HuH-7.5 (cell line): ENCODE measurements around the gene FAM120B.
"Not testable (repeated sequence)": the region's sequence is repeated elsewhere in the genome, so short reads cannot be mapped to it uniquely, and the experiment has no call there.

ENCODE experiments used
- DNase-seq: peaks from one replicate; pipeline ENCODE4 v3.0.0; 2011; ENCODE audit warnings: low spot score

Gene FAM120B, protein sequence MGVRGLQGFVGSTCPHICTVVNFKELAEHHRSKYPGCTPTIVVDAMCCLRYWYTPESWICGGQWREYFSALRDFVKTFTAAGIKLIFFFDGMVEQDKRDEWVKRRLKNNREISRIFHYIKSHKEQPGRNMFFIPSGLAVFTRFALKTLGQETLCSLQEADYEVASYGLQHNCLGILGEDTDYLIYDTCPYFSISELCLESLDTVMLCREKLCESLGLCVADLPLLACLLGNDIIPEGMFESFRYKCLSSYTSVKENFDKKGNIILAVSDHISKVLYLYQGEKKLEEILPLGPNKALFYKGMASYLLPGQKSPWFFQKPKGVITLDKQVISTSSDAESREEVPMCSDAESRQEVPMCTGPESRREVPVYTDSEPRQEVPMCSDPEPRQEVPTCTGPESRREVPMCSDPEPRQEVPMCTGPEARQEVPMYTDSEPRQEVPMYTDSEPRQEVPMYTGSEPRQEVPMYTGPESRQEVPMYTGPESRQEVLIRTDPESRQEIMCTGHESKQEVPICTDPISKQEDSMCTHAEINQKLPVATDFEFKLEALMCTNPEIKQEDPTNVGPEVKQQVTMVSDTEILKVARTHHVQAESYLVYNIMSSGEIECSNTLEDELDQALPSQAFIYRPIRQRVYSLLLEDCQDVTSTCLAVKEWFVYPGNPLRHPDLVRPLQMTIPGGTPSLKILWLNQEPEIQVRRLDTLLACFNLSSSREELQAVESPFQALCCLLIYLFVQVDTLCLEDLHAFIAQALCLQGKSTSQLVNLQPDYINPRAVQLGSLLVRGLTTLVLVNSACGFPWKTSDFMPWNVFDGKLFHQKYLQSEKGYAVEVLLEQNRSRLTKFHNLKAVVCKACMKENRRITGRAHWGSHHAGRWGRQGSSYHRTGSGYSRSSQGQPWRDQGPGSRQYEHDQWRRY

DNA sequence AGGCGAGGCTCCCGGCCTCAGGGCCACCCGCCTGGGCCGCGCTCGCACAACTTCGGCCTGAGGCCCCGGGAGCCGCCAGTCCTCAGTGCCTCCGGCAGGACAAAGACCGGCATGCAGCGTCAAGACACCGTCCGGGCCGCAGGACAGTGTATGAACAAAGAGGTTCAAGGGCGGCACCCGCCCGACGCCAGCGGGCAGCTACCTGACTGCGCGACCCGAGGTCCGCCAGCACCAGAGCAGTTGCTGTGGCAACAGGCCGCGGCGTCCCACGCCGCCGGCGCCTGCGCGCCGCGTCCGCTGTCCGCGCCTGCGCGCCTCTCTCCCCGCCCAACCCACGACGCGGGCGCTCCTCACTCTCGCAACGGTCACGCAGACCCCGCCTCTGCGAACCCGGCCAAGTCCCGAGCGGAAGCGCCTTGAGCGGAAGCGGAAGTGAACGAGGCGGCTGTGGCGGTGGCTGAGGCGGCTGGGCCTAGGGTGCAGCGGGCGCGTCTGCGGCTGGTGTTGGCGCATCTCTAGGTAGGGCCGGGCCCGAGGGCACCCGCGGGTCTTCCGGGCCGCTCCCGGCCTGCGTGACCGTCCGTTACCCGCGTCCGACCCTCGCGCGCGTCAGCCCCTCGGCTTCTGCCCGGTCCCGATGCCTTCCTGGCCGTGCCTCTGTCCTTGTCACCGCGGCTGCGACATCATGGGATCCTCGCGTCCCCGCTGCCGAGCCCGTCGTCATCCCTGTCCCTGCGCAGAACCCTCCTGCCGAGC is at the start of gene FAM120B:
Gene FAM120B (plus strand): TSS at position 435 of the 756 bp plus-strand sequence. CDS start 10,633 bp downstream, outside the sequence.
- DNase-seq = peak; percentile 93

DNA sequence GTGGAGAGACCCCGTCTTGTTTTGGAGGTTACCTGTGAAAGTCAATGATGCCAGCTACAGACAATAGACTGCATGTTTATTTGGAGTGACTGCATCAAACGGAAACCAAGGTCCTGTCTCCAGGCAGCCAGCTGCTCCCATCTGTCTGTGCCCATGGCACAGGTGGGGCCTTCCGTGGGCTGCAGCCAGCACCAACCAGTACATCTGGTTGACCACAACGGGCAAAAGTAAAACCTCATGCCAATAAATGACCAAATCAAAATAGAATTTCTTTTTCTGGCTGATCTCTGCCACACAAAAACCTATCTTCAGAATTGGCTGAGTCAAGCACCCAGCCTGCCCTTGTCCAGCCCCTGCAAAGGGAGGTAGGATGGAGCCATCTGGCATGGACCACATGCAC is 49.2 kb upstream of the FAM120B start:
- no peak for DNase-seq

DNA sequence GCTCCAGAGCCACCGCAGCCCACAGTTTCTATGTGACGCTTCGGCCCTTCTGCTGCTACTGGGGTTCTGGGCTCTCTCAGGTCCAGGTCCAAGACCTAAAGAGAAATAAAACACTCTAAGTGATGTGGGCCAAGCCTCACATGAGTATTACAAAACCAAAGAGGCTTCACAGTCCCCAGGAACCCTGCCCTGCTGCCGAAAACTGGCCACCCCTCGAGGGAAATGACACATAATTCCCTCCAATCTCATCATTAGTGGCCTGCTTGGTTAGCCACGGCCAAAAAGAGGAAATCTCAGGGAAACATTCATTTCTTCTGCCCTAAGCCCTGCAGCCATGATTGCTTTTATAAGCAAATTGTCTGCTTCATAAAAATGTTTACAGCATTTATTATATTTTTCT is 48.2 kb upstream of the FAM120B start:
- DNase-seq = no peak

DNA sequence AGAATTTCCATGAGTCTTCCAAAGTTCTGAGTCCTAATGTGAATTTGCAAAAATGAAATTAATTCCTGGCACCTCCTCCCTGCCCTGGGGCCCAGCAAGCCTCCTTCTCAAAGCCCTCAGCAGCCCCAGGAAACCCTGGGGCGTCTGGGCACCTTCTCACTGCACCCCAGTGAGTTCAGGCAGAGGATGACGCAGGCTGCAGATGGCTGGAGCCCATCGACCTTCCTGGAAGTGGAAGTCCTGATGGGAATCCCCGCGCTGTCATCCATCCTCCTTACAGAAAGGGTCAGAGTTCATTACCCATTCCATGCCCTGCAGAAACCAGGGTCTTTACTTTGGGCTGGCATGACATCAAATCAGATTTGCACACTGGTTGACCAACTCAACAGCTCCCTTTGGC is 47.3 kb upstream of the FAM120B start:
- DNase-seq = no peak

DNA sequence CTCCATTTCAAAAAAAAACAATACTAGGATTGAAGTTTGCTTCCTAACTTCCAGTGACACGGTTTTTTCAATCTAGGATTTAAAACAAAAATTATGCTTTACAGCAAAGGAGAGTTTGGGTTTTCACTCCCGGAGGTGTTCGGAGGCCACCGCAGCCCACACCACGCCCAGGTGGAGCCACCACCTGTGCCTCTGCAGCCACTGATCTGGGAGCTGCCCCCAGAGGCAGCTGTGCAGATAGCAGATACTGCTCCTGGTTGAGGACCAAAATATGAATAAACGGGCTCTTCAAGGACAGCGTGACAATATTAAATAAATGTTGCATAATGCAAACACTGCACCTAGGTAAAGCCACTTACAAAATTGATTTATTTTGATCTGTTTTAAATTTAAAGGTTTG is 45.9 kb upstream of the FAM120B start:
- peak; percentile 64 for DNase-seq

DNA sequence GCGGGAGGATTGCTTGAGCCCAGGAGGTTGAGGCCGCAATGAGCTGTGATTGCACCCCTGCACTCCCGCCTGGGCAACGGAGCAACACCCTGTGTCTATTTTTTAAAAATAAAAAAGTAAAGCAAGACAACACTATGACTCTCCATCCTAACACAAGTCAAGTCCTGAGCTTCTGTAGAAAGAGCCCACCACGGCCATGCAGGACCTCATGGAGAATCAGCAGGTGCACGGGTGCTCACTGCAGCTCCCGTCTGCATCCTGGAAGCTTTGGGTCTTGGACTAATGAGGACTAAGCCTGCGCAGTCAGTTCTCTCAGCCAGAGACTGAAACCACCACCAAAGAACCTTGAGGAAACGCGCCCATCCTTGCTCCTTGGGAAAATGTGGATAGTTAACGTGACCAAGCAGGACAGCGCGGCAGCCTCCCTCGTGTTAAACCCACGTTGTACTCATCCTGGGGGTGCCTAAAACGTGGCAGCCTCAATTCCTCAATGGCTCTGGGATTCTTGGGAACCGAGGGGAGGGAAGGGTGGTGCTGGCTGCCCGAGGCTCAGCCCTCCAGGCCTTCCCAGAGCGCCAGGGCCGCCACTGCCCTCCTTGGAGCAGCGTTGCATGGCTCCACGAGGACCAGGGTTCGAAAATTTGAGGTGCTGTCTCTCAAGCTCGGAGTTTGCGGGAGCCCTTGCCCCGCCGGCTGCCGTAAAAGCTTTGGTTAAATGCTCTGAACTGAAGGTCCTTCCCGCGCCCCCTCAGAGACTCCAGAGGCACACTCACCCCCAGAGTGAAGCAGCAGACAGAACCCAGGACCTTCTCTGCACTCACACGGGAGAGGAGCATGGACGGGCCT is 44.7 kb upstream of the FAM120B start:
- DNase-seq = no peak

DNA sequence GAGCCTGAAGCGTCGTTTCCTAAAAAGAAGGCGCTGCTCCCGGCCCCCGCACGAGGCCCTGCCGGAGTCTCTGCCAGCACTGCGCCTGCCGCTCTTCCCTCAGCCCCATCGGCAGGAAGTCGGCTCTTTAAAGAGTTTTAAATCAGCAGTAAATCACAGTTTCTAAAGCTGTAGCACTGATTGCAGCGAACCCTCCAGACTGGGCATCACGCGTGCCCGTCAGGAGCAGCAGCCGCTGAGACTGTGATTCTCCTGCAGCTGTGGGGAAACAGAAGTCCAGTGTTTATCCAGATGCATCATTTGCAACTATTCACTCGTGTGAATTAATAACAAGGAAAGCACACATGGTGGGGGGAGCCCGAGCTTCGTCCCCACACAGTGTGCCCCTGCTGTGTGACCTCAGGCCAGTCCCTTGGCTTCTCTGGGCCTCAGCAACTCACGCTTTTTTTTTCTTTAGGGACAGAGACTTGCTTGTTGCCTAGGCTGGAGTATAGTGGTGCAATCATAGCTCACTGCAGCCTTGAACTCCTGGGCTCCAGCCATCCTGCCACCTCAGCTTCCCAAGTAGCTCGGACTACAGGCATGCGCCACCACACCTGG is 44.0 kb upstream of the FAM120B start:
- no peak for DNase-seq

DNA sequence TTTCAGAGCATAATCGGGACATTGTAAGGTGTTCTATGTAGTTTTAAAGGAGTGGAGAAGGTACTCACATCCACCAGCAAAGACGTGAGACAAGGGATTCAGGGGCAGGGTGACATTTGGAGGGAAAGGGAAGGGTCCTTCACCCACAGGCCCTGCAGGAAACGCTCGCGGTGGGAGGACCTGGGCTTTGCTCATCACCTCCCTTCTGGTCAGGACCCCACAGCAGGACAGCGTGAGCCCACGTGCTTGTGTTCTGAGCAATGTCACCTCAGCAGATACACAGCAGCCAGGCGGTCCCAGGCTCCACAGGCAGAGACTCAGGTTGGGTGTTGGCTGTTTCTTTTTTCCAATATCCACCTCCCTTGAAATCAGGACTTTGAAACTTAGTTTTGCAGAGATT is 43.1 kb upstream of the FAM120B start:
- DNase-seq = no peak

DNA sequence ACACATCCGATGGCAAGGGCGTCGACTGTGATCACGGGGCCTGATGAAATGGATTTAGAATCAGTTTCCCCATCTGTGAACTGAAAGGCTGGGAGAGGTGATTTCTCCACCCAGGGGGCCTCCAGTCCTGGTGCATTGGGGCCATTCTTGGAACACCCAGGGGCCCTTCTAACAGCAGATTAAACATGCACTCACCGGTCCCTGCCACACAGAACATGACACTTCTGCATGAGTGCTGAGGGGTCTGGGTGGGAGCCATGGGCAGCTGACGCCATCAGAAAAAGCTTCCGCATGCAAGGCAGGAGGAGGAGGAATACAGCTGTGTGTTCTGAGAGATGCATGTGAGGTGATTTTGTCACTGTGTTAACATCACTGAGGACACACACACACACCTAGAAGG is 42.5 kb upstream of the FAM120B start:
- no peak for DNase-seq

DNA sequence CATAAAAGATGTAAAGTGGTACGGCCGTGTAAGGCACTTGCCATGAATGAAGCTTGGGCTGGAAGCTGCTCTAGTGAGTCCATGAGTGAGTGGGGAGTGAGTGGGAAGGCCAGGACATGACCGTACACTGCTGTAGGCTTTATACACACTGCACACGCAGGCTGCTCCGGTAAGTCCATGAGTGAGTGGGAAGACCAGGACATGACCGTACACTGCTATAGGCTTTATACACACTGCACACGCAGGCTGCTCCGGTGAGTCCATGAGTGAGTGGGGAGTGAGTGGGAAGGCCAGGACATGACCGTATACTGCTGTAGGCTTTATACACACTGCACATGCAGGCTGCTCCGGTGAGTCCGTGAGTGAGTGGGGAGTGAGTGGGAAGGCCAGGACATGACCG is 41.9 kb upstream of the FAM120B start:
- not testable (repeated sequence) for DNase-seq

DNA sequence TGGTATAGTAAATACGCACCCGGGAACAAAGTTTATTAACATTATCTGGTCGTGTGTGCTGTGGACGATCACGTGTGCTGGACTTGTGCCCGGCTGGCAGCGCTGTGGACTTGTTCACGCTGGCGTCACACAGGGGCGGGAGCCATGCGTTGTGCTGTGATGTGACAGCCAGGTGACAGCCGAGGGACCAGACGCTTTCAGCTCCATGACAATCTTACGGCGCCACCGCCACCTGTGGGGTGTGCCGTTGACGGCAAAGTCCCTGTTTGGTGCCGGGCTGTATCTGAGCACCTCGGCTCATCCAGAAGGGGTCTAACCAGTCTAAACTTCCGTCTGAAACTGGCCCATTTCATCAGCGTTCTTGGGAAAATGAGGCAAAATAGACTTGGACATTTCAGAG is 40.9 kb upstream of the FAM120B start:
- DNase-seq = peak; percentile 52

DNA sequence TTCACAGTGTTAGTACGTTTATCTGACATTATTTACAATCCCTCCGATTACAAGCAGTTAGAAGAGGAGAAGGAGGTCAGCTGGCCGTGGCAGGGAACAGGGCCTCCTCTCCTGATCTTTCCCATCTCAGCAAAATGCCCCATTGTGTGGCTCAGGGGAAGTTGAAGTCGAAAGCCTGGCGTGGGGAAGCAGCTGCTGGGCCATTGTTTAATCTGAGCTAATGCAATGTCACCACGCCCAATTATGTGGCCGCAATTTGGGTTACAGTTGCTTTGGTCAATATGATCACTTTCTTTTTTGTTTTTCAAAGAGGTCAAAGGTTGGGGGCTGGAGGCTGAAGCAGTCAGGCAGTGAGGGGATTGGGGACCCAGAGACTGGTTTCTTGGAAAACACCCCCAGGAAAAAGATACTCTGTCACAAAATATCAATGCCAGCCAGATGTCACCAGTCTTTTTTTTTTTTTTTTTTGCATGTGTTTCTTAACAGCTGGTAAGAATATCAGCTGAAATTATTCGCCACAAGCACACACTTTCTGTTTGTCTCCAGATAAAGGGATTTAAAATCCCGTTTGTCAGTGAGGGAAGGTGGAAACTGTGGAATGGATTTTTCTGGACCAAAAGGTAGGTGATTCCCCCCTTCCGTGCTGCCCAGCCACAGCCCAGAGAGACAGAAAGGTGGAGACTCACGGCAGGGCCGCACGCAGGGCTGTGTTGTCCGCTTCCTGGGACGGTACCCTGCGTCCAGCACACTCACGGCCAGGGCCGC is 40.3 kb upstream of the FAM120B start:
- no peak for DNase-seq

DNA sequence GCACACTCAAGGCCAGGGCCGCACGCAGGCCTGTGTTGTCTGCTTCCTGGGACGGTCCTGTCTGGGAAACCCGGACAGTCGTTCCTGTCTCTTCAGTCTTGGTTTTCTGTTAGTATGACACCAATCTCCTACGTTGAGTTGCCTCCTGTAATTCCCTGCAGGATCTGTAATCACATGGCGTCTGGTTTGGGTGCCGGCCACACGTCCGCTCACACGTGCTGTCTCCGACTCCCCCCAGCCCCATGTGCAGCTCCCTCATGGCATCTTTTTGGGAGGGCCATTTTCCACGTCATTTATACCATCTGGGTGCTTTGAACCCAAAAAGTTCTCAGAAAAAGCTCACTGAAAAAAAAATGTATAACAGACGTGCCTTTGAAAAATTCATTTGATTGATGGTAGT is 38.9 kb upstream of the FAM120B start:
- DNase-seq = no peak

DNA sequence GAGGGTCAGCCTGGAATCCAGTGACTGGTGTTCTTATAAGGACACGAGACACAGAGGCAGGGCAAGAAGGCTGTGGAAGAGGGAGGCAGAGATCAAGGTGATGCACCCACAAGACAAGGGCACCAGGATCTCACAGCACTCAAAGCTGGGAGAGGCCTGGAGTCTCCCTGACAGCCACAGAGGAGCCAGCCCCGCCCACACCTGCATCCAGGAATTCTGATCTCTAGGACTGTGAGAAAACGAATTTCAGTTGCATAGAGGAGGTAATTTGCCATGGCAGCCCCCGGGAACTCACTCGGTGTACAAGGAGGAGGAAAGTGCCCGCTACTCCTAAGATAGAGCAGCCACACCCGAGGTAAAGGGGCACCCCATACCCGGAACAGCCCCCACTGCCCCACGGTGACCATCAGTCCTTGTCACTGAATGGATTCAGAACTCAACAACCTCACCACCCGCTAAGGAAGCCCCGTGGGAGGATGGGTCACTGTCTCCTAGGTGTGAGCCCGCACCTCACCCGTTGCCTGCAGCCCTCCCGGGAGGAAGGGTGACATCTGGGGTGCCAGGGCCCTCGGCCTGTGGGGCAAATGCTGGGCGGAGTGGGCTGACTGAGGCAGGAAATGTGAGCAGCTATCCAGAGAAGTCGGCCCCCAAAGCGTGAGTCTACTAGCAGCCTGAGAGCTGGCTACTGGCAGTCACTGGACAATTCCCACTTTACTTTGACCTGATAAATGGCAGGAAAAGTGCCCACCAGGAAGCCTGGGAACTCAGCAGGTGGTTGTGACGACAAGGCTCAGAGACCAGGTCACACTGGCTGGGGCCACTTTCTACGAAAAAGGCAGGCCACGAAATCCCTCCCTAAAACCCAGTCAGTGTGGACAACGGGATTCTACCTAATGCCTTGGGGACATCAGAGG is 38.1 kb upstream of the FAM120B start:
- DNase-seq = no peak

DNA sequence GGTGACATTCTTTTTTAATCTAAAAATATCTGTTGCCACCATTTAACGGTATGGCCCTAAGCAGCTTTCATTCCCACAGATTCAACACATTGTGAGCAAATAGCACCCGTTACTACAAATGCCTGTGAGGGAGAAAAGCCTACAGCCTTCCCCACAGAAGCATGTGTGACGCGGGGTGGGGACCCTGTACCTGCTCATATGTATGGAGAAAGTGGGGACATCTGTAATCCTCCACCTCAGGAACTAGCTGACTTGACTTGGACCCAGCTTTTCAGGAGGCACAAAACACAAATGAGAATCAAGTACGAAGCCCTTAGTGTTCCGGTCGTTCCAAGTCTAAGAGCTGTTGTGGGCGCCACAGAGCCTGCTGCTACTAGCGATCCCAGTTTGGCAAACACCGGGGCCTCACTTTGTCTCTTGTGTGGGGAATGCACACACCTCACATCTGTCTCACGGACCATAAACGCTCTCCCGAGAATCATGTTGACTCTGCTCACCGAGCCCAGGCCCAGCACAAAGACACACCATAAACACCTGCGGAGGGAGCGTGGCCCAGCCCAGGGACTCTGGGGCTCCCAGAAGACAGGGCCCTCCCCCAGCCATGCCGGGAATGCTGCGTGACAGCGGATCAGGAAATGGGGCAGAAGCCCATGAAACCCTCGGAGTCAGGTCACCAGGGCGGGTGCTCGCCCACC is 37.3 kb upstream of the FAM120B start:
- no peak for DNase-seq

DNA sequence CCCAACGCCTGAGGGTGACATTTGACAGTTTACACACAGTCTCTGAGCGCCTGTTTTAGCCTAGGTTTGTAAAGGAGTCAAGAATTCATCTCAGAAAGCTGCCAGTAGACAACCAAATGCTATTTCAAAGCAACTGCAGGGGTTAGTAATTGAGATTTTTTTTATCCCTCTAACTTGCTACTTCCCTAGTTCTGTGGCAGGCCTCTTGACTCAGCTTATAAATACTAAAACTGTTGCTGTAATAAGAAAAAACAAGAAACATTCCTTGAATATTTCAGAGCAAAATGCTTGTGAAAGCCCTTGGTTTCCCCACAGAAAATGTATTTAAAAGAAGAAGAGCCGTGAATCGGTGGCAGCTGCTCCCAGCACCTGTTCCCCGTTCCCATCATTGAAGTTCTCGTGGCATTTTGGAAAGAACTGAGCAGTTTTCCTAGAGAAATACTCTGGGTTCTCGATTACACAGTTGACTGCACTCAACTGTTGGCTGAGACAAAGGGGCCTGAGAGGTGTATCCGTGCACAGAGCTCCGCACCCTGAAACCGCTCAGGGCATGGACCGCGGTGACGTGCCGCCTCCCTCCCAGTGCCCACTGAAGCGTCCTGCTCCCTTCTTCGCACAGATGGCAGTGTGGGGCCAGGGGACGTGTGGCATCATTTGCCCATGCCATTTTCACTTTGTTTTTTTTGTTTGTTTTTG is 36.6 kb upstream of the FAM120B start:
- no peak for DNase-seq

DNA sequence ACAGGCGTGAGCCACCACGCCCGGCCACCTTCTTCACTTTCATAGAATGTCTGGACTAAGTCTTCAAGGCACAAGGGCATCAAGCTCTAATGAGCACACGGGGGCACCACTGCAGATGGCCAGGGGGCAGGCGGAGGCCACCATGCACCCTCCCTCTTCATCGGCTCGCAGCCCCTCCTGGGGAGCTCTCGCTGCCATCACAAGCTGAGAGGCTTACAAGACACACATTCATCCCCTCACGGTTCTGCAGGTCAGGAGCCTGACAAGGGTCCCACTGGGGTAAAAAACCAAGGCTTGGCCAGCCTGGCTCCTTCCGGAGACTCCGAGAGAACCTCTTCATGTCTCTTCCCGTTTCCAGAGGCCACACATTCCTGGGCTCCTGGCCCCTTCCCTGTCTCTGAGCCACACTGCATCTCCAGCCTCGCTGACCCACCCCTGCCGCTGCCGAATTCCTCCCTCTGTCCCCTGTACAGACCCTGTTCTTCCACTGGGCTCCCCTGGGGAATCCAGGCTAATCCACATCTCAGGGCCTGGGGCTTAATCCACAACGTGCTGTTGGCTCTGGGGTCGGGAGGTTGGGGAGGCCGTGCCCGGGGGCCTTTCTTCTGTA is 35.5 kb upstream of the FAM120B start:
- no peak for DNase-seq
